Right atrium auricular region (tissue), 2 donors: ENCODE measurements around the gene NPW. TPM values are rescaled to one million over a fixed set of nuclear protein-coding genes. Genes with fewer than 3 reads are reported as not detected.
"Not testable (repeated sequence)": the region's sequence is repeated elsewhere in the genome, so short reads cannot be mapped to it uniquely, and the experiment has no call there.

Source experiments
- DNase-seq: peaks from one replicate; pipeline ENCODE4 v3.0.0-alpha.2; 2019; ENCODE audit warnings: low spot score
- H3K27ac ChIP-seq, 2 donors: fragments of 200-600 bp; sonication (generic); 1 replicate in 1 of 2; 2 replicates in 1 of 2; pipeline ENCODE4 v1.5.1; 2016 to 2019
- H3K27me3 ChIP-seq, 2 donors: fragments of 200-600 bp; sonication (generic); one replicate each; pipeline versions ENCODE4 v1.5.1 to v1.6.0; 2017 to 2019
- H3K36me3 ChIP-seq: fragments of 200-600 bp; sonication (generic); one replicate; pipeline ENCODE4 v1.5.1; 2016
- H3K4me1 ChIP-seq, 2 donors: fragments of 200-600 bp; sonication (generic); one replicate each; pipeline versions ENCODE4 v1.5.1 to v1.6.0; 2017 to 2019
- H3K4me3 ChIP-seq, 2 donors: fragments of 200-600 bp; sonication (generic); 1 replicate in 1 of 2; 2 replicates in 1 of 2; pipeline ENCODE4 v1.5.1; 2017 to 2019; ENCODE audit warnings: mild to moderate bottlenecking in 1 of 2, moderate library complexity in 1 of 2
- H3K9me3 ChIP-seq, 2 donors: fragments of 200-600 bp; sonication (generic); one replicate each; pipeline ENCODE4 v1.5.1; 2019
- CTCF ChIP-seq, 2 donors: fragments of 200-600 bp; sonication (generic); IDR thresholded peaks; one replicate each; pipeline ENCODE4 v1.5.1; 2019; ENCODE audit warnings: antibody characterized with exemption in 2 of 2
- total RNA-seq, 2 donors: library from RNA; depleted of rRNA; stranded (reverse); fragments of >200 nt; gene quantifications; one replicate each; pipeline ENCODE4 v1.1.0, GENCODE V29; 2016

The NPW gene
- total RNA-seq, 2 donors from 2014 or later = not detected

- no peaks in the 10 kb centered on the region for H3K9me3 ChIP-seq
- no peak for TF ChIP-seq CTCF (IDR thresholded peaks at IDR 0.05)
- DNase-seq = no peak
- H3K4me3 ChIP-seq = no peak overlapping the region
- peaks cover 11% of the 10 kb centered on the region for H3K36me3 ChIP-seq
- no peak overlapping the region for H3K27ac ChIP-seq
- no peaks in the 10 kb centered on the region for H3K27me3 ChIP-seq
- peaks cover 0 to 67% of the 10 kb centered on the region in 2 donors for H3K4me1 ChIP-seq
These were observed 12.3 kb upstream of the NPW start for GRCh38 chr16:2007081-2007836.

GRCh38 chr16:2008009-2008526, 11.5 kb upstream of the NPW start:
- Histone ChIP-seq H3K9me3 (no peaks in the 10 kb centered on the region), H3K4me3 (peak overlapping the region in 1 of 2 donors; percentile 99), H3K27ac (no peak overlapping the region), H3K27me3 (no peaks in the 10 kb centered on the region), H3K4me1 (peaks cover 0 to 67% of the 10 kb centered on the region in 2 donors), H3K36me3 (peaks cover 3% of the 10 kb centered on the region)
- DNase-seq = no peak
- no peak for TF ChIP-seq CTCF (IDR thresholded peaks at IDR 0.05)

- no peaks in the 10 kb centered on the region for H3K27me3 ChIP-seq
- peak overlapping the region; percentile 84 to 91 for H3K27ac ChIP-seq
- peak overlapping the region; percentile 92 to 99 for H3K4me3 ChIP-seq
- H3K9me3 ChIP-seq = no peaks in the 10 kb centered on the region
- no peak for TF ChIP-seq CTCF (IDR thresholded peaks at IDR 0.05)
- no peaks in the 10 kb centered on the region for H3K36me3 ChIP-seq
- DNase-seq = no peak
- peaks cover 0 to 64% of the 10 kb centered on the region in 2 donors for H3K4me1 ChIP-seq
These were observed 10.9 kb upstream of the NPW start for GRCh38 chr16:2008631-2009163.

- Histone ChIP-seq H3K4me3 (peak overlapping the region; percentile 92 to 99), H3K36me3 (no peaks in the 10 kb centered on the region), H3K27me3 (no peaks in the 10 kb centered on the region), H3K4me1 (peaks cover 0 to 58% of the 10 kb centered on the region in 2 donors), H3K27ac (peak overlapping the region; percentile 84 to 91), H3K9me3 (no peaks in the 10 kb centered on the region)
- TF ChIP-seq CTCF (IDR thresholded peaks at IDR 0.05) = no peak
- no peak for DNase-seq
These were observed 10.3 kb upstream of the NPW start for GRCh38 chr16:2009164-2009711.

GRCh38 chr16:2009791-2010510, 9.6 kb upstream of the NPW start, which contains the start of gene ZNF598:
TSS of gene ZNF598 (minus strand) at chr16:2009821.
- Histone ChIP-seq H3K9me3 (no peaks in the 10 kb centered on the region), H3K4me1 (peaks cover 0 to 51% of the 10 kb centered on the region in 2 donors), H3K4me3 (peak within 1 kb of the TSS; percentile 92 to 99), H3K27ac (peak within 1 kb of the TSS; percentile 84 to 91), H3K27me3 (no peaks in the 10 kb centered on the region), H3K36me3 (no peaks in the 10 kb centered on the region)
- TF ChIP-seq CTCF (IDR thresholded peaks at IDR 0.05) = peak in 1 of 2 donors; percentile 11
- DNase-seq = peak; percentile 73

- H3K27me3 ChIP-seq, DNase-seq, H3K36me3 ChIP-seq, H3K4me3 ChIP-seq, H3K27ac ChIP-seq, H3K9me3 ChIP-seq: not testable (repeated sequence)
- H3K4me1 ChIP-seq = peaks cover 0 to 33% of the 10 kb centered on the region in 2 donors
These were observed 7.9 kb upstream of the NPW start for GRCh38 chr16:2011726-2012125.
